Measurements from ENCODE around the gene IRF6. TPM values are rescaled to one million over a fixed set of nuclear protein-coding genes. Genes with fewer than 3 reads are reported as not detected.

The IRF6 gene
- total RNA-seq, 4 donors from 2014 or later, result 0.42 to 1.8 (median 1.4) TPM

DNA sequence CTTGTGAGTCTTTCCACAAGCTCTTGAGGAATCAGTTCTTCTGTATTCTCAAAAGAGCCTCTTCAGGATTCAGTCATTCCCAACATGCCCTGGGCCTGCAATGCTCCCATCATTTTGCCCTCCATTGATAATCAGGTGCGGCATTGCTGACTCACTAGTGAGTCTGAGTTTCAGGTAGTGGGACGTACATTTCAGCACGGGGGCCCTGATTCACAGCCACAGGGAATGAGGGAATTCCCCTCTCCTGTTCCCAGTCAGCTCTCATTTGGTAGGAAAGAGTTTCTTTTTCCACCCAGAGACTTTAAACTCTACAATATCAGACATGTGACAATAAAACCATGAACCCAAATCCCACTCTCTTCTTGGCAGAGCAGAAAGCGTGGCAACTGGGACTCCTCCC lies 3.7 kb upstream of the IRF6 start:
- DNase-seq (ENCODE audit: low spot score in 2 of 2), result no peak
- Histone ChIP-seq H3K4me1 (peaks cover 0 to 11% (median 3%) of the 10 kb centered on the region in 4 donors), H3K36me3 (no peaks in the 10 kb centered on the region), H3K4me3 (no peak overlapping the region), H3K27ac (no peak overlapping the region), H3K27me3 (no peaks in the 10 kb centered on the region), H3K9me3 (no peaks in the 10 kb centered on the region)
- WGBS, 2 donors, result 88 to 92% methylated on average over 4 of the region's 4 CpGs
- TF ChIP-seq POLR2A (IDR thresholded peaks at IDR 0.05) (no peak), EP300 (IDR thresholded peaks at IDR 0.05) (no peak)
- TF ChIP-seq, protein P1, sequence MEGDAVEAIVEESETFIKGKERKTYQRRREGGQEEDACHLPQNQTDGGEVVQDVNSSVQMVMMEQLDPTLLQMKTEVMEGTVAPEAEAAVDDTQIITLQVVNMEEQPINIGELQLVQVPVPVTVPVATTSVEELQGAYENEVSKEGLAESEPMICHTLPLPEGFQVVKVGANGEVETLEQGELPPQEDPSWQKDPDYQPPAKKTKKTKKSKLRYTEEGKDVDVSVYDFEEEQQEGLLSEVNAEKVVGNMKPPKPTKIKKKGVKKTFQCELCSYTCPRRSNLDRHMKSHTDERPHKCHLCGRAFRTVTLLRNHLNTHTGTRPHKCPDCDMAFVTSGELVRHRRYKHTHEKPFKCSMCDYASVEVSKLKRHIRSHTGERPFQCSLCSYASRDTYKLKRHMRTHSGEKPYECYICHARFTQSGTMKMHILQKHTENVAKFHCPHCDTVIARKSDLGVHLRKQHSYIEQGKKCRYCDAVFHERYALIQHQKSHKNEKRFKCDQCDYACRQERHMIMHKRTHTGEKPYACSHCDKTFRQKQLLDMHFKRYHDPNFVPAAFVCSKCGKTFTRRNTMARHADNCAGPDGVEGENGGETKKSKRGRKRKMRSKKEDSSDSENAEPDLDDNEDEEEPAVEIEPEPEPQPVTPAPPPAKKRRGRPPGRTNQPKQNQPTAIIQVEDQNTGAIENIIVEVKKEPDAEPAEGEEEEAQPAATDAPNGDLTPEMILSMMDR (IDR thresholded peaks at IDR 0.05), result no peak

DNA sequence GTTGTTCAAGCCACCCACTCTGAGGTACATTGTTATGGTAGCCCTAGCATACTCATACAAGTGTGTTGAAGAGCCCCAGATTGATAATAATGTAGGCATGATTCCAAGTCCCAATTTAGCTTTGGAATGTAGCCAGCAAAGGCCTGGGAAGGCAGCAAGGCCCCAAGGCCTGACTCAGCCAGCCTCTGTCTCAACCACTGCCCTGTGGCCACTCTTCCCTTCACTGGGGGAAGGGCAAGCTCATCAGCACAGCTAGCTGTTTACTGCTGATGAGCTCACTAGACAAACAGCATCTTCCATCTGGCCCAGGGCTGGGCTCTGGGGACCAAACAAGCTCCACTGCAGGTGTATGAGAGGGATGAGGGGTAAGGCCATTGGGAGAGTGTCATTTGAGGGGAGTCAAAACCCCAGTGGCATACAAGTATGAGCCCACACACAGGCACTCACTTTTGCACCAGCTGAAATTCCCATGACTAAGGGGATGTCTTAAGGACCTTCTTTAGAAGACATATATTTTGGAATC lies 2.2 kb upstream of the IRF6 start:
- H3K4me1 ChIP-seq, result peaks cover 0 to 11% (median 3%) of the 10 kb centered on the region in 4 donors
- no peaks in the 10 kb centered on the region for H3K9me3 ChIP-seq
- DNase-seq (ENCODE audit: low spot score in 2 of 2), result no peak
- H3K36me3 ChIP-seq, result no peaks in the 10 kb centered on the region
- no peak for TF ChIP-seq EP300 (IDR thresholded peaks at IDR 0.05)
- TF ChIP-seq, protein P1 (IDR thresholded peaks at IDR 0.05), result no peak
- no peak for TF ChIP-seq POLR2A (IDR thresholded peaks at IDR 0.05)
- H3K4me3 ChIP-seq, result no peak overlapping the region
- no peaks in the 10 kb centered on the region for H3K27me3 ChIP-seq
- H3K27ac ChIP-seq, result no peak overlapping the region

DNA sequence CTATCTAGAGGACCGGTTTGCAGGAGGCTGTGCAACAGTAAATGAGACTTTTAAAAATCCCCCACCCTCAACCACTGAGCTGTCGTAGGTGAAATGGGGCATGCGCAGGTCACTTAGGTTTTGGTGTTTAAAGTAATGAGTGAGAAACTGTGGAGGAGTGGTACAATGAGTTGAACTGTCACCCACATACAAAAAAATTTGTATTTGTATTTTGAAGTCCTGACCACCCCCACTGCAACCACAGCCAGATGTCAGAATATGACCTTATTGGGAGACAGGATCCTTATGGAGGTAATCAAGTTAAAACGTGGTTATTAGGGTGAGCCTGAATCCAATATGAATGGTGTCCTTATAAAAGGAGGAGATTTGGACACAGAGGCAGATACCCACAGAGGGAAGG lies 1.6 kb upstream of the IRF6 start:
- Histone ChIP-seq H3K27ac (no peak overlapping the region), H3K9me3 (no peaks in the 10 kb centered on the region)

DNA sequence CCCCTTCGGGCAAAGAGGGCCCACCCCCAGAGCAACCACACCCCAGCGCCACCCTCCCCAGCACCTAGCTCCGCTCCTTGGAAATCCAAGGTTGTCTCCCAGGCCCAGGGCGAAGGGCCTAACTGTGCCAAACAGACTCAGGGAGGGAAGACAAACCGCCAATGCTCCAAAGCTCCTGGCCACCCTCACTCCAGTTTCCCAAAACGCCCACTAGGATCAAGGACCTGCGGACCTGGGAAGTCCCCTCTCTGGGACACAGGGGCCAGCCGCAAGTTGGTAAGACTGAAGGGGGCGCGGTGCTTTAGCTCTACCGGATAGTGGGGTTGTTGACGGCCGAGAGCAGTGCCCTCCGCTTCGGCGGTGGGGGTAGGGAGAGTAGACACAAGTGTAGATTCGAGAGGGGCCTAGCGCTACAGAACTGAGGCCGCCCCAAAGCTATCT lies 581 bp downstream of the IRF6 start:
- no peaks in the 10 kb centered on the region for H3K36me3 ChIP-seq
- TF ChIP-seq EP300 (IDR thresholded peaks at IDR 0.05) (no peak), POLR2A (IDR thresholded peaks at IDR 0.05) (no peak)
- TF ChIP-seq, protein P1 (IDR thresholded peaks at IDR 0.05), result no peak
- H3K4me1 ChIP-seq, result peaks cover 0 to 24% (median 3%) of the 10 kb centered on the region in 4 donors
- DNase-seq (ENCODE audit: low spot score in 2 of 2), result no peak
- H3K27me3 ChIP-seq, result no peaks in the 10 kb centered on the region
- H3K4me3 ChIP-seq, result peak overlapping the region in 2 of 4 donors; percentile 43 to 45
- H3K9me3 ChIP-seq, result no peaks in the 10 kb centered on the region
- H3K27ac ChIP-seq, result peak overlapping the region in 1 of 4 donors; percentile 73
- WGBS, 2 donors, result 36 to 62% methylated on average over 16 to 19 of the region's 19 CpGs

More for the DNA sequence above, 1.6 kb upstream of the IRF6 start:
- 81 to 86% methylated on average over 4 of the region's 4 CpGs for WGBS, 2 donors
- H3K36me3 ChIP-seq, result no peaks in the 10 kb centered on the region
- H3K27me3 ChIP-seq, result no peaks in the 10 kb centered on the region
- peaks cover 0 to 11% (median 3%) of the 10 kb centered on the region in 4 donors for H3K4me1 ChIP-seq
- TF ChIP-seq POLR2A (IDR thresholded peaks at IDR 0.05) (no peak), EP300 (IDR thresholded peaks at IDR 0.05) (no peak)
- TF ChIP-seq, protein P1 (IDR thresholded peaks at IDR 0.05), result no peak
- DNase-seq (ENCODE audit: low spot score in 2 of 2), result no peak
- H3K4me3 ChIP-seq, result no peak overlapping the region

DNA sequence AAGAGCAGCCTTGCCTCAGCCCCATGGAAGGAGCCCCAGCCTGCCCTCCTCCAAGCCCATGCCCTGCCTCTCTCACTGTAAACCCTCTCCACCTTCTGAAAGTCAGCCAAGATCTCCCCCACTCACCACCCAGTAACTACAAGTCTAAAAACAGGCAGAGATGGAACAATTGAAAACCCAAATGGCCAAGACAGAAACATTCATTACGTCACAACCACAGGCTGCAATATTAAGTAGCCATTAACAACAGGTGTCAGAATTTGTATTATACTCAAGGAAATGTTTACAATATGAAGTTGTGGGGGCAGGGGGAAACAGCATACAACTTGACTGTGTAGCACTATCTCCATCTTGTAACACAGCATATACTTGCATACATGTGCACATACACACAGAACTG lies 2.4 kb downstream of the IRF6 start:
- no peak for DNase-seq (ENCODE audit: low spot score in 2 of 2)
- H3K9me3 ChIP-seq, result no peaks in the 10 kb centered on the region
- peaks cover 0 to 24% (median 3%) of the 10 kb centered on the region in 4 donors for H3K4me1 ChIP-seq
- H3K36me3 ChIP-seq, result no peaks in the 10 kb centered on the region
- WGBS, 2 donors, result 83 to 85% methylated on average over 1 of the region's 1 CpG
- H3K4me3 ChIP-seq, result no peak overlapping the region
- TF ChIP-seq POLR2A (IDR thresholded peaks at IDR 0.05) (no peak), EP300 (IDR thresholded peaks at IDR 0.05) (no peak)
- TF ChIP-seq, protein P1 (IDR thresholded peaks at IDR 0.05), result no peak
- no peak overlapping the region for H3K27ac ChIP-seq
- H3K27me3 ChIP-seq, result no peaks in the 10 kb centered on the region

Data from tibial nerve (tissue), 4 donors.